Karpas-422 (cell line): ENCODE data around the gene TNFRSF17. TPM values are rescaled to one million over a fixed set of nuclear protein-coding genes. Genes with fewer than 3 reads are reported as not detected.
A peak's percentile ranks its signal among the peaks of the same experiment; 100 is the strongest.

ENCODE experiments used
- DNase-seq: peaks from one replicate; pipeline ENCODE4 v3.0.0-alpha.2; 2015
- H2AFZ ChIP-seq: fragments of 200-600 bp; sonication (generic); 2 replicates; pipeline ENCODE4 v1.6.1; 2014; ENCODE audit warnings: antibody characterized with exemption, low read length, mixed read lengths
- H3K27ac ChIP-seq: fragments of 200-600 bp; sonication (generic); 2 replicates; pipeline ENCODE4 v1.5.1; 2014; ENCODE audit warnings: mild to moderate bottlenecking, low read length, moderate library complexity
- H3K27me3 ChIP-seq: fragments of 200-600 bp; sonication (generic); 2 replicates; pipeline ENCODE4 v1.6.1; 2014; ENCODE audit warnings: low read length, mixed read lengths
- H3K36me3 ChIP-seq: fragments of 200-600 bp; sonication (generic); 2 replicates; pipeline ENCODE4 v1.6.1; 2014; ENCODE audit warnings: low read length, mixed read lengths; ENCODE audit not compliant: insufficient read depth
- H3K4me1 ChIP-seq: fragments of 200-600 bp; sonication (generic); 2 replicates; pipeline ENCODE4 v1.6.1; 2014; ENCODE audit warnings: mild to moderate bottlenecking, low read length, mixed read lengths
- H3K4me2 ChIP-seq: fragments of 200-600 bp; sonication (generic); 2 replicates; pipeline ENCODE4 v1.6.1; 2014; ENCODE audit warnings: low read length, low read depth, mild to moderate bottlenecking; ENCODE audit not compliant: poor library complexity, severe bottlenecking
- H3K4me3 ChIP-seq: fragments of 200-600 bp; sonication (generic); 2 replicates; pipeline ENCODE4 v1.5.1; 2014; ENCODE audit warnings: mild to moderate bottlenecking, antibody characterized with exemption, low read length, mixed read lengths
- H3K79me2 ChIP-seq: fragments of 200-600 bp; sonication (generic); 2 replicates; pipeline ENCODE4 v1.6.1; 2014; ENCODE audit warnings: mild to moderate bottlenecking, low read length, mixed read lengths
- H3K9ac ChIP-seq: fragments of 200-600 bp; sonication (generic); 2 replicates; pipeline ENCODE4 v1.6.0; 2014; ENCODE audit warnings: low read length
- H3K9me2 ChIP-seq: fragments of 200-600 bp; sonication (generic), shearing (Covaris generic); replicated peaks from 2 replicates; pipeline ENCODE4 v1.6.0; 2014; ENCODE audit warnings: mild to moderate bottlenecking, low read length, moderate library complexity; ENCODE audit not compliant: insufficient read depth
- H3K9me3 ChIP-seq: fragments of 300-700, 200-600 bp; sonication (generic); 2 replicates; pipeline ENCODE4 v1.6.1; 2014; ENCODE audit warnings: low read length, mixed read lengths
- H4K20me1 ChIP-seq: fragments of 200-600 bp; sonication (generic); 2 replicates; pipeline ENCODE4 v1.6.1; 2014; ENCODE audit warnings: mild to moderate bottlenecking, antibody characterized with exemption, low read length, low read depth; ENCODE audit not compliant: insufficient read depth
- total RNA-seq: library from RNA; depleted of rRNA; stranded (reverse); fragments of >200 nt; shearing (Covaris generic); gene quantifications from 2 replicates; pipeline ENCODE4 v1.2.3, GENCODE V29; 2014; ENCODE audit warnings: low replicate concordance

The TNFRSF17 gene
- total RNA-seq, 1 experiment from 2014 or later, result 24.0 TPM

GRCh38 chr16:12000032-12000431, 35.0 kb downstream of the TNFRSF17 start:
- H3K4me3 ChIP-seq, result no peak overlapping the region
- no peak overlapping the region for H3K27ac ChIP-seq
- no peaks in the 10 kb centered on the region for H3K9me2 ChIP-seq
- no peak overlapping the region for H2AFZ ChIP-seq
- H3K36me3 ChIP-seq, result no peaks in the 10 kb centered on the region; the same call in 1 of the 2 replicates
- no peaks in the 10 kb centered on the region for H3K9me3 ChIP-seq
- H4K20me1 ChIP-seq, result no peaks in the 10 kb centered on the region
- H3K4me1 ChIP-seq, result peaks cover 17% of the 10 kb centered on the region
- H3K79me2 ChIP-seq, result peaks cover 8% of the 10 kb centered on the region; the same call in 1 of the 2 replicates
- no peak overlapping the region for H3K4me2 ChIP-seq
- no peak for DNase-seq
- no peak overlapping the region for H3K9ac ChIP-seq
- no peaks in the 10 kb centered on the region for H3K27me3 ChIP-seq

GRCh38 chr16:12002447-12003006, 37.5 kb downstream of the TNFRSF17 start:
- Histone ChIP-seq H3K4me1 (peaks cover 3% of the 10 kb centered on the region), H3K9ac (no peak overlapping the region), H3K4me3 (no peak overlapping the region), H2AFZ (no peak overlapping the region), H3K9me2 (no peaks in the 10 kb centered on the region), H3K9me3 (no peaks in the 10 kb centered on the region), H3K36me3 (no peaks in the 10 kb centered on the region; the same call in 1 of the 2 replicates), H3K79me2 (0 out of 2 replicates have a peak, but pooled peaks cover 4% of the 10 kb centered on the region), H4K20me1 (no peaks in the 10 kb centered on the region), H3K27me3 (no peaks in the 10 kb centered on the region), H3K4me2 (no peak overlapping the region), H3K27ac (no peak overlapping the region)
- no peak for DNase-seq

GRCh38 chr16:12006637-12007036, 41.6 kb downstream of the TNFRSF17 start:
- peaks cover 11% of the 10 kb centered on the region for H3K4me1 ChIP-seq
- H3K4me2 ChIP-seq, result no peak overlapping the region
- no peak overlapping the region for H3K4me3 ChIP-seq
- no peaks in the 10 kb centered on the region for H3K79me2 ChIP-seq
- DNase-seq, result no peak
- H3K36me3 ChIP-seq, result no peaks in the 10 kb centered on the region; the same call in 1 of the 2 replicates
- H4K20me1 ChIP-seq, result no peaks in the 10 kb centered on the region
- no peak overlapping the region for H2AFZ ChIP-seq
- no peak overlapping the region for H3K27ac ChIP-seq
- H3K9ac ChIP-seq, result no peak overlapping the region
- no peaks in the 10 kb centered on the region for H3K9me3 ChIP-seq
- no peaks in the 10 kb centered on the region for H3K9me2 ChIP-seq
- H3K27me3 ChIP-seq, result no peaks in the 10 kb centered on the region

- H3K9me3 ChIP-seq, result no peaks in the 10 kb centered on the region
- H3K27ac ChIP-seq, result no peak overlapping the region
- no peak overlapping the region for H2AFZ ChIP-seq
- no peak overlapping the region for H3K9ac ChIP-seq
- no peak for DNase-seq
- no peaks in the 10 kb centered on the region for H3K36me3 ChIP-seq
- H3K4me2 ChIP-seq, result no peak overlapping the region
- H4K20me1 ChIP-seq, result no peaks in the 10 kb centered on the region
- H3K4me3 ChIP-seq, result no peak overlapping the region
- no peaks in the 10 kb centered on the region for H3K27me3 ChIP-seq
- peaks cover 17% of the 10 kb centered on the region for H3K4me1 ChIP-seq
- H3K9me2 ChIP-seq, result no peaks in the 10 kb centered on the region
- no peaks in the 10 kb centered on the region for H3K79me2 ChIP-seq
Measured at GRCh38 chr16:12009462-12009861, 44.5 kb downstream of the TNFRSF17 start.

- no peak overlapping the region for H2AFZ ChIP-seq
- H3K27me3 ChIP-seq, result no peaks in the 10 kb centered on the region
- H3K79me2 ChIP-seq, result no peaks in the 10 kb centered on the region
- no peak for DNase-seq
- H4K20me1 ChIP-seq, result no peaks in the 10 kb centered on the region
- H3K9me3 ChIP-seq, result no peaks in the 10 kb centered on the region
- H3K4me3 ChIP-seq, result no peak overlapping the region
- no peaks in the 10 kb centered on the region for H3K9me2 ChIP-seq
- no peak overlapping the region for H3K9ac ChIP-seq
- H3K27ac ChIP-seq, result no peak overlapping the region
- H3K4me2 ChIP-seq, result no peak overlapping the region
- no peaks in the 10 kb centered on the region for H3K36me3 ChIP-seq
- peaks cover 17% of the 10 kb centered on the region for H3K4me1 ChIP-seq
Measured at GRCh38 chr16:12009922-12010321, 44.9 kb downstream of the TNFRSF17 start.

GRCh38 chr16:12010388-12011251, 45.6 kb downstream of the TNFRSF17 start:
- Histone ChIP-seq H3K4me1 (peaks cover 17% of the 10 kb centered on the region), H3K79me2 (no peaks in the 10 kb centered on the region), H3K27ac (0 out of 2 replicates have a peak overlapping the region, but pooled peaks have one; percentile 5), H4K20me1 (no peaks in the 10 kb centered on the region), H3K4me3 (no peak overlapping the region), H3K9me2 (no peaks in the 10 kb centered on the region), H3K9ac (no peak overlapping the region), H3K36me3 (no peaks in the 10 kb centered on the region), H3K9me3 (no peaks in the 10 kb centered on the region), H3K4me2 (no peak overlapping the region), H3K27me3 (no peaks in the 10 kb centered on the region), H2AFZ (no peak overlapping the region)
- no peak for DNase-seq

GRCh38 chr16:12011565-12011964, 46.6 kb downstream of the TNFRSF17 start:
- Histone ChIP-seq H3K9me3 (no peaks in the 10 kb centered on the region), H2AFZ (no peak overlapping the region), H3K4me3 (no peak overlapping the region), H3K4me2 (no peak overlapping the region), H4K20me1 (no peaks in the 10 kb centered on the region), H3K79me2 (no peaks in the 10 kb centered on the region), H3K27ac (no peak overlapping the region), H3K27me3 (no peaks in the 10 kb centered on the region), H3K36me3 (no peaks in the 10 kb centered on the region), H3K9ac (no peak overlapping the region), H3K9me2 (no peaks in the 10 kb centered on the region), H3K4me1 (peaks cover 24% of the 10 kb centered on the region)
- DNase-seq, result no peak

GRCh38 chr16:12016291-12016947, 51.4 kb downstream of the TNFRSF17 start:
- H2AFZ ChIP-seq, result no peak overlapping the region
- no peaks in the 10 kb centered on the region for H3K9me3 ChIP-seq
- no peaks in the 10 kb centered on the region for H3K27me3 ChIP-seq
- H3K4me3 ChIP-seq, result no peak overlapping the region
- peak overlapping the region; percentile 5 for H3K4me2 ChIP-seq
- H3K9me2 ChIP-seq, result no peaks in the 10 kb centered on the region
- no peaks in the 10 kb centered on the region for H3K36me3 ChIP-seq
- DNase-seq, result no peak
- peaks cover 9% of the 10 kb centered on the region for H3K79me2 ChIP-seq
- H3K4me1 ChIP-seq, result peaks cover 29% of the 10 kb centered on the region
- H4K20me1 ChIP-seq, result no peaks in the 10 kb centered on the region
- peak overlapping the region; percentile 61 for H3K27ac ChIP-seq
- no peak overlapping the region for H3K9ac ChIP-seq
